HL-60 (cell line): Measurements from ENCODE around the gene SNCA.

Experiments
- POLR2AphosphoS5 ChIP-seq: IDR thresholded peaks from 2 replicates; pipeline ENCODE4 v1.6.1; 2012; ENCODE audit warnings: low read depth
- SPI1 ChIP-seq: IDR thresholded peaks from 2 replicates; pipeline ENCODE4 v1.6.1; 2012; ENCODE audit warnings: low read depth, mild to moderate bottlenecking, borderline replicate concordance
- TF ChIP-seq, protein P1 (sequence below): IDR thresholded peaks from one replicate; pipeline ENCODE4 v1.5.1; 2011; ENCODE audit warnings: low read length, control low read depth, inconsistent platforms; ENCODE audit not compliant: insufficient read depth

DNA sequence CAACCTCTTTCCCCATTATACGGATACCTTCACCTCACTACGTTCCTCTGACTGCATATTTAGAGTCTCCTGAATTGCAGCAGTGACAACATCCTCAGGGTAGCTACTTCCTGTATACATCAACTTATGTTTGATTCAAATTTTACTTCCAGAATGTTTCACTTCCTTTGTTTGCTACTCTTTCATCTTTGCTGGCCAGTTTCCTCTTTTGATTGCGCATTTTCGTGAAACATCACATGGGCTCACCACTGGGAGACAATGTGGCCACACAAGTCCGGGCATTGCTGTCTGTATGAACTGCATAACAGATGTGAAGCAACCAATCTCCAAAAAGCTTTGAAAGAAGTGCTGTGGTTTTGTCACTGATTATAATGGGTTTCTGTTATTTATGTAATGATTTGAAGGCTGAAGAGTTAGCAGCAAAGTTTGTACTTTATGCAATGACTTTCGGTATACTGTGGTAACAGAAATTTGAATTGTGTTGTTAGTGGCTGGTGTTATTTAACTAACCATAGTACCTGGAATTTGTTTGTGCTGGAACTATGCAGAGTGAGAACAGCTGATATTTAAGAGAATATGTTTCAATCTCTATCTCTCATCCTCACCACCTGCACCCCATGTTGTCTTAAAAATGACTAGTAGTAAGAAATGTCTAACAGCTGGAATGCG lies 7.4 kb downstream of the SNCA start:
- TF ChIP-seq POLR2AphosphoS5 (no peak), SPI1 (peak; percentile 48; the same call in 1 of the 2 replicates)
- TF ChIP-seq, protein P1, sequence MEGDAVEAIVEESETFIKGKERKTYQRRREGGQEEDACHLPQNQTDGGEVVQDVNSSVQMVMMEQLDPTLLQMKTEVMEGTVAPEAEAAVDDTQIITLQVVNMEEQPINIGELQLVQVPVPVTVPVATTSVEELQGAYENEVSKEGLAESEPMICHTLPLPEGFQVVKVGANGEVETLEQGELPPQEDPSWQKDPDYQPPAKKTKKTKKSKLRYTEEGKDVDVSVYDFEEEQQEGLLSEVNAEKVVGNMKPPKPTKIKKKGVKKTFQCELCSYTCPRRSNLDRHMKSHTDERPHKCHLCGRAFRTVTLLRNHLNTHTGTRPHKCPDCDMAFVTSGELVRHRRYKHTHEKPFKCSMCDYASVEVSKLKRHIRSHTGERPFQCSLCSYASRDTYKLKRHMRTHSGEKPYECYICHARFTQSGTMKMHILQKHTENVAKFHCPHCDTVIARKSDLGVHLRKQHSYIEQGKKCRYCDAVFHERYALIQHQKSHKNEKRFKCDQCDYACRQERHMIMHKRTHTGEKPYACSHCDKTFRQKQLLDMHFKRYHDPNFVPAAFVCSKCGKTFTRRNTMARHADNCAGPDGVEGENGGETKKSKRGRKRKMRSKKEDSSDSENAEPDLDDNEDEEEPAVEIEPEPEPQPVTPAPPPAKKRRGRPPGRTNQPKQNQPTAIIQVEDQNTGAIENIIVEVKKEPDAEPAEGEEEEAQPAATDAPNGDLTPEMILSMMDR, result no peak
